ENCODE measurements around the gene SPACA4.

SPACA4 gene

DNA sequence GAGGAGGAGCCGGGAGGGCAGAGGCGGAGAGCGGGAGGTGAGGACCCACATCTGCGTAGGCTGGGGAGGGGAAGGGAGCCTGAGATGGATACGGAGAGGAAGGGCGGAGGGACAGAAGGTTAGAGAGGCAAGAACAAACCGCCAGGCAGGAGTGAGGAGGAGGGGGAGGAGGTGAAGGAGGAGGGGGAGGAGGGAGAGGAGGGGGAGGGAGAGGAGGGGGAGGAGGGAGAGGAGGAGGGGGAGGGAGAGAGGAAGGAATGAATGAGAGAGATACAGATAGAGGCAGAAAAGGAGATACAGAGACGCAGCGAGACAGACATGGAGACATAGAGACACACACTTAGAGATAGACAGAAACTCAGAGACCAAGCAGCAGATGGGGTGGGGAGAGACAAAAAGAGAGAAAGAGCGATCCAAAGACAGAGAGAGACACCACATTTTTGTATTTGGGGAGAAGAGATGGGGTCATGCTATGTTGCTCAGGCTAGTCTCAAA lies 40.2 kb downstream of the SPACA4 start:
- no peak for DNase-seq (ENCODE audit: low read depth in 3 of 3, low spot score in 1 of 3)

- no peak for DNase-seq (ENCODE audit: low read depth in 3 of 3, low spot score in 1 of 3)
Observed at GRCh38 chr19:48648134-48648533, 41.6 kb downstream of the SPACA4 start.

DNA sequence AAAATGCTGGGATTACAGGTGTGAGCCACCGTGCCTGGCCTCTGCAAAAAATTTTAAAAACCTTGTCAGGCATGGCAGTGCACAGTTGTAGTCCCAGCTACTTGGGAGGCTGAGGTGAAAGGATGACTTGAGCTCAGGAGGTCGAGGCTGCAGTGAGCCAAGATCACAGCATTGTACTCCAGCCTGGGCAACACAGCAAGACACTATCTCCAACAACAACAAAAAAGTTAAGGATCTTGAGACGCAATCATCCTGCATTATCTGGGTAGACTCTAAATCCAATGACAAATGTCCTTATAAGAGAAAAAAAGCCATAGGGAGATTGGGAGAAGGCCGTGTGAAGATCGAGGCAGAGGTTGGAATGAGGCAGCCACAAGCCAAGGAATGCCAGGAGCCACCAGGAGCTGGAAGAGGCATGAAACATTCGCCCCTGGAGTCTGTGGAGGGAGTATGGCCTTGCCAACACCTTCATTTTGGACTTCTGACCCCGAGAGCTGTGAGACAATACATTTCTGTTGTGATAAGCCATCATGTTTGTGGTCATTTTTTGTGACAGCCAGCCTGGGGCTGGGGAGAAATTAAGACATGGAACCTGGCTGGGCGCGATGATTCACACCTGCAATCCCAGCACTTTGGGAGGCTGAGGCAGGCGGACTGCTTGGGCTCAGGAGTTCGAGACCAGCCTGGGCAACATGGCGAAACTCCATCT lies 44.6 kb downstream of the SPACA4 start:
- DNase-seq (ENCODE audit: low read depth in 3 of 3, low spot score in 1 of 3), result no peak

DNA sequence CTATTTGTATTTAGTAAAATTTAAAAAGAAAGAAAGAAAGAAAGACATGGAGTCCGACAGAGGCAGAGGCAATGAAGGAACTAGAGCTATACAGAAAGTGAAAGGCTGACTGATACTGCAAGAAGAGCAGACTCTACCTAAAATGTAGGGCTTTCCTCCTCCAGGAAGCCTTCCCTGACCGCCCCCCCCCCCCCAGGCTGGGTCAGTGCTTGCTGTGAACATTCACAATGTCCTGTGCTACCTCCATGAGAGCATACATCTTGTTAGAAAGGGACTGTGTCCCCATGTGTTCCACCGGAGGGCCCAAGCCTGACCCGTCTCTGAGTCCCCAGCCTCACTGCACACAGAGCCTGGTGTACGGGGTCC lies 45.1 kb downstream of the SPACA4 start:
- DNase-seq (ENCODE audit: low read depth in 3 of 3, low spot score in 1 of 3), result no peak

- DNase-seq (ENCODE audit: low read depth in 3 of 3, low spot score in 1 of 3), result no peak
Observed at GRCh38 chr19:48654299-48655059, 47.9 kb downstream of the SPACA4 start.

DNA sequence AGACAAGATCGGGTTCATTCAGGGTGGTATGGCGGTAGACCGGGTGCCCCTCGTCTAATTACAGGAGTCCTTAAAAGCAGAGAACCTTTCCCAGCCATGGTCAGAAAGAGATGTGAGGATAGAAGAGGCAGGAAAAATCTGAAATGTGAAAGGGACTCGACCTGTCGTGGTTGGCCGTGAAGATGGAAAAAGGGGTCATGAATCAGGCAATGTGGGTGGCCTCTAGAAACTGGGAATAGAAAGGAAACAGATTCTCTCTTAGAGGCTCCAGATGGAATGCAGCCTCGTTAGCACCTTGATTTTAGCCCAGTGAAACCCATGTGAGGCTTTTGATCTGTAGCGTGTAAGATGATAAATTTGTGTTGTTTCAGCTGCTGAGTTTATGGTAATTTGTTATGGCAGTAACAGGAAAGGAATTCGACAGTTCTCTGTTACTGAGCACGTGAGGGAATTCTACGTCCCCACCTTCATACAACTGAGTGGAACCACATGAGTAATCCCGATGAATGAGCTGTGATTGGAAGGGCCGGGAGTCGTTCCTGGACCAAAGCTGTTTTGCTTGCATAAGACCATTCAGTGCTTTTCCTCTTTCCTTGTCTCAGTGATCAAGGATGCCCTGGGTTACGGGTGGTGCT lies 50.4 kb downstream of the SPACA4 start:
- no peak for DNase-seq (ENCODE audit: low read depth in 3 of 3, low spot score in 1 of 3)

Measured in stimulated activated CD4-positive, alpha-beta T cell treated with anti-CD3 and anti-CD28 coated beads, TNF-alpha, amount 100 ng/mL, for 1 hour (primary cell).